C4-2B (cell line): ENCODE results near the gene VGLL4.

Experiments
- CTCF ChIP-seq: fragments of 450-650 bp; conservative IDR thresholded peaks from 2 replicates; pipeline ENCODE4 v1.5.1; 2017; ENCODE audit warnings: mild to moderate bottlenecking
- ZFX ChIP-seq: fragments of 450-650 bp; IDR thresholded peaks from 2 replicates; pipeline ENCODE4 v1.6.1; 2017

GRCh38 chr3:11616551-11616950 is 27.2 kb downstream of the VGLL4 start:
- no peak for TF ChIP-seq ZFX
- TF ChIP-seq CTCF = no peak
